ENCODE measurements around the gene MRPS15.

- TF ChIP-seq, protein P1, sequence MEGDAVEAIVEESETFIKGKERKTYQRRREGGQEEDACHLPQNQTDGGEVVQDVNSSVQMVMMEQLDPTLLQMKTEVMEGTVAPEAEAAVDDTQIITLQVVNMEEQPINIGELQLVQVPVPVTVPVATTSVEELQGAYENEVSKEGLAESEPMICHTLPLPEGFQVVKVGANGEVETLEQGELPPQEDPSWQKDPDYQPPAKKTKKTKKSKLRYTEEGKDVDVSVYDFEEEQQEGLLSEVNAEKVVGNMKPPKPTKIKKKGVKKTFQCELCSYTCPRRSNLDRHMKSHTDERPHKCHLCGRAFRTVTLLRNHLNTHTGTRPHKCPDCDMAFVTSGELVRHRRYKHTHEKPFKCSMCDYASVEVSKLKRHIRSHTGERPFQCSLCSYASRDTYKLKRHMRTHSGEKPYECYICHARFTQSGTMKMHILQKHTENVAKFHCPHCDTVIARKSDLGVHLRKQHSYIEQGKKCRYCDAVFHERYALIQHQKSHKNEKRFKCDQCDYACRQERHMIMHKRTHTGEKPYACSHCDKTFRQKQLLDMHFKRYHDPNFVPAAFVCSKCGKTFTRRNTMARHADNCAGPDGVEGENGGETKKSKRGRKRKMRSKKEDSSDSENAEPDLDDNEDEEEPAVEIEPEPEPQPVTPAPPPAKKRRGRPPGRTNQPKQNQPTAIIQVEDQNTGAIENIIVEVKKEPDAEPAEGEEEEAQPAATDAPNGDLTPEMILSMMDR (conservative IDR thresholded peaks at IDR 0.05; ENCODE audit: low read depth, low read length): no peak
- no peak for TF ChIP-seq EZH2 (IDR thresholded peaks at IDR 0.05; ENCODE audit: borderline replicate concordance, low read depth, low read length, poor library complexity, severe bottlenecking)
These were observed 16.9 kb upstream of the MRPS15 start for GRCh38 chr1:36481091-36481490.
